HG02970 (cell line): ENCODE results near the gene TTC24.

Source experiments
- ATAC-seq: cut with Tn5 transposase; IDR thresholded peaks from one replicate; pipeline ENCODE4 v1.9.1; 2021; ENCODE audit warnings: mild to moderate bottlenecking, moderate library complexity, moderate number of reproducible peaks; ENCODE audit not compliant: unreplicated experiment, low FRiP score

The TTC24 gene

GRCh38 chr1:156632355-156632754, 52.8 kb downstream of the TTC24 start:
- no peak for ATAC-seq
